Measurements from ENCODE around the gene SERPINB7. TPM values are rescaled to one million over a fixed set of nuclear protein-coding genes. Genes with fewer than 3 reads are reported as not detected.

The SERPINB7 gene
- total RNA-seq, 4 donors from 2014 or later: not detected

DNA sequence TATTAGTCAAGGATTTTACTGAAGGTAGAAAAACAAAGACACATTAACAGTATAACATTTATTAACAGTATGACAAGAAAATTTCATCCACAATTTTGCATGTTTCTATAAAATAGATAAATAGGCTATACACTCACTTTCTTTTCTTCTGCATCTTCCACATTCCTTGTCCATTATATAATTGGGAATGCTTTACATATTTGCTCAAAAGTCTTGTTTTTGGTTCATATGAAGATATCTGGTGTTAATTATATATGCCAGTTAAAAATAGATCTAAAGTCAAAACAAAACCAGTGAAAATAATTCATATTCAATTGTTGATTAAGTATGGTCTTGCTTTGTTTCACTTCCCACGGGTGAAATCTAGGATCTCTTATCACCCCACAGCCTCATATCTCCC, 53.4 kb downstream of the SERPINB7 start:
- TF ChIP-seq POLR2A (IDR thresholded peaks at IDR 0.05) (no peak), POLR2AphosphoS5 (IDR thresholded peaks at IDR 0.05) (no peak)
- no peak overlapping the region for H3K4me3 ChIP-seq
- H3K27me3 ChIP-seq: peaks cover 3% of the 10 kb centered on the region
- ATAC-seq: no peak
- no peaks in the 10 kb centered on the region for H3K4me1 ChIP-seq
- H3K36me3 ChIP-seq: no peaks in the 10 kb centered on the region
- WGBS, 2 donors (ENCODE audit: low coverage in 1 of 2): 50 to 56% methylated on average over 1 of the region's 1 CpG
- H3K9me3 ChIP-seq: no peaks in the 10 kb centered on the region
- no peak overlapping the region for H3K27ac ChIP-seq

DNA sequence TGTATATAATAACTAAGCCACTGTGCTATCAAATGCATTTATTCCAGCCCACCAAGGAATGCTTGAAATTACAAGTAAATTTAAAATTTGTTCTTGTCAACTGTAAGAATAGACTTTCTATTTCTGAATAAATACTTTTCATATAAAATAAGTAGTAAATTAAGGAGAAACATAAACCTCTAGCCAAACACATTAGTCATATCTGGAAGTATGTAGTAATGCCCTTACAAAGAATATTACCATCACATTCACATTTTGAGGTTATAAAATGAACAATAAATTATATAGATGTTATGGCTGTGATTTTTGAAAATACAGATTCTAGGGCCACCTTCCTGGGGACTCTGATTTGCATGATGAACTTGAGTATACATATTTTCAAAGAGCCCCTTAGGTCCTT, 54.7 kb downstream of the SERPINB7 start:
- TF ChIP-seq POLR2A (IDR thresholded peaks at IDR 0.05) (no peak), POLR2AphosphoS5 (IDR thresholded peaks at IDR 0.05) (no peak), EP300 (IDR thresholded peaks at IDR 0.05) (no peak)
- TF ChIP-seq, protein P1, sequence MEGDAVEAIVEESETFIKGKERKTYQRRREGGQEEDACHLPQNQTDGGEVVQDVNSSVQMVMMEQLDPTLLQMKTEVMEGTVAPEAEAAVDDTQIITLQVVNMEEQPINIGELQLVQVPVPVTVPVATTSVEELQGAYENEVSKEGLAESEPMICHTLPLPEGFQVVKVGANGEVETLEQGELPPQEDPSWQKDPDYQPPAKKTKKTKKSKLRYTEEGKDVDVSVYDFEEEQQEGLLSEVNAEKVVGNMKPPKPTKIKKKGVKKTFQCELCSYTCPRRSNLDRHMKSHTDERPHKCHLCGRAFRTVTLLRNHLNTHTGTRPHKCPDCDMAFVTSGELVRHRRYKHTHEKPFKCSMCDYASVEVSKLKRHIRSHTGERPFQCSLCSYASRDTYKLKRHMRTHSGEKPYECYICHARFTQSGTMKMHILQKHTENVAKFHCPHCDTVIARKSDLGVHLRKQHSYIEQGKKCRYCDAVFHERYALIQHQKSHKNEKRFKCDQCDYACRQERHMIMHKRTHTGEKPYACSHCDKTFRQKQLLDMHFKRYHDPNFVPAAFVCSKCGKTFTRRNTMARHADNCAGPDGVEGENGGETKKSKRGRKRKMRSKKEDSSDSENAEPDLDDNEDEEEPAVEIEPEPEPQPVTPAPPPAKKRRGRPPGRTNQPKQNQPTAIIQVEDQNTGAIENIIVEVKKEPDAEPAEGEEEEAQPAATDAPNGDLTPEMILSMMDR (IDR thresholded peaks at IDR 0.05): no peak
- Histone ChIP-seq H3K4me1 (no peaks in the 10 kb centered on the region), H3K9me3 (no peaks in the 10 kb centered on the region), H3K27me3 (peaks cover 3% of the 10 kb centered on the region), H3K4me3 (no peak overlapping the region), H3K36me3 (no peaks in the 10 kb centered on the region), H3K27ac (no peak overlapping the region)
- no peak for ATAC-seq

DNA sequence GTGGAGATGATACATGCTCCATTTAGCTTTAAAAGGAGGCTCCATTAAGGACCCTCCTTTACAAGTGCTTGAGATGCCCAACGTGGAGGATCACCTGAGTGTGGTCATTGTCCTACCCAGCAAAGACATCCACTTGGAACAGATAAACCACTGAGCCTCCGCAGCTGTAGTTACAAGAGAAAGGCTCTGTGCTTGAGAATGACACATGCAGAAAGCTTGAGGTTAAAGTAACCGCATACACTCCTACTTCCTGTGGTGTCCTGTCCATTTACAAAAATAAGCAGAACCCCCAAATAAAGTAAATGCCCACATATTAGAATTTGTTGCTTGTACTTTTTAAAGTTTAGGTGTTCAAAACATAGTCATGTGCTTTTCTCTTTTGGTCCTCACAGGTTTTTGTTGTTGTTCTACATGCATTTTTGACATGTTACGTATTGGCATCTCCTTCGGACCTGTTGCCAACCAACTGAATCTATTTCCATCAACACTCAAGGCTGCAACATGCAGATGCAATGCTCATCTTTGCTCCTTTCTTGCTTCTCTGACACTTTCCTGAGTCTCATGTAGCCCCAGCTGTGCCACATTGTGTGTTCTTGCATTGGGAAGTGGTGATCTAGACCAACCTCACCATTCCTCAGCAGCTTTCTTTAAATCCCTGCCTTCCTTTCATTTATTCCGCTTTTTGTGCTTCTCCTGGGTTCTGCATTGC, 56.0 kb downstream of the SERPINB7 start:
- H3K27ac ChIP-seq: no peak overlapping the region
- 55 to 75% methylated on average over 4 to 6 of the region's 6 CpGs for WGBS, 2 donors (ENCODE audit: low coverage in 1 of 2)
- no peak for ATAC-seq
- H3K4me3 ChIP-seq: no peak overlapping the region
- TF ChIP-seq EP300 (IDR thresholded peaks at IDR 0.05): no peak
- TF ChIP-seq POLR2AphosphoS5 (IDR thresholded peaks at IDR 0.05): no peak
- no peak for TF ChIP-seq POLR2A (IDR thresholded peaks at IDR 0.05)
- TF ChIP-seq, protein P1 (IDR thresholded peaks at IDR 0.05): no peak
- no peaks in the 10 kb centered on the region for H3K9me3 ChIP-seq
- H3K4me1 ChIP-seq: no peaks in the 10 kb centered on the region
- peaks cover 3% of the 10 kb centered on the region for H3K27me3 ChIP-seq
- no peaks in the 10 kb centered on the region for H3K36me3 ChIP-seq

DNA sequence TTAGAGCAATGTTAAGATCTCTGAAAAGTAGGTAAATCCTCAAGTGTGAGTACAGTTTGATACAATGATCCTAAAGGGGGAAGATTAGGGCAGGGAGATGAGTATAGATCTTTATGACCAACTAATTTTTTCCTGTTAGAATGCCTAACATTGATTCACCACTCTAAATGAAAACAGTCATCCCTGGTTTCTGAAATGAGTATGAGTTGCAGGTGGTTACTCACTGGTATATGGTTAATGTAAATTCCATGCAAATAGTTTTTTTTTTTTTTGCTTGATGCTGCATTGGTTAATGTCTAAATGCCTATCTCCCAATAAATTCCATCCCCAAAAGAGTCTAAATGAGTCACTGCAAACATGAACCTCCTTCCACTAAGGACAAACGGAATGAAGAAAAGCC, 57.3 kb downstream of the SERPINB7 start:
- Histone ChIP-seq H3K27me3 (peaks cover 3% of the 10 kb centered on the region), H3K27ac (no peak overlapping the region), H3K9me3 (no peaks in the 10 kb centered on the region), H3K4me3 (no peak overlapping the region), H3K36me3 (no peaks in the 10 kb centered on the region), H3K4me1 (no peaks in the 10 kb centered on the region)
- ATAC-seq: no peak
- 71 to 100% methylated on average over 1 of the region's 1 CpG for WGBS, 2 donors (ENCODE audit: low coverage in 1 of 2)
- TF ChIP-seq, protein P1 (IDR thresholded peaks at IDR 0.05): no peak
- TF ChIP-seq POLR2A (IDR thresholded peaks at IDR 0.05) (no peak), POLR2AphosphoS5 (IDR thresholded peaks at IDR 0.05) (no peak), EP300 (IDR thresholded peaks at IDR 0.05) (no peak)

DNA sequence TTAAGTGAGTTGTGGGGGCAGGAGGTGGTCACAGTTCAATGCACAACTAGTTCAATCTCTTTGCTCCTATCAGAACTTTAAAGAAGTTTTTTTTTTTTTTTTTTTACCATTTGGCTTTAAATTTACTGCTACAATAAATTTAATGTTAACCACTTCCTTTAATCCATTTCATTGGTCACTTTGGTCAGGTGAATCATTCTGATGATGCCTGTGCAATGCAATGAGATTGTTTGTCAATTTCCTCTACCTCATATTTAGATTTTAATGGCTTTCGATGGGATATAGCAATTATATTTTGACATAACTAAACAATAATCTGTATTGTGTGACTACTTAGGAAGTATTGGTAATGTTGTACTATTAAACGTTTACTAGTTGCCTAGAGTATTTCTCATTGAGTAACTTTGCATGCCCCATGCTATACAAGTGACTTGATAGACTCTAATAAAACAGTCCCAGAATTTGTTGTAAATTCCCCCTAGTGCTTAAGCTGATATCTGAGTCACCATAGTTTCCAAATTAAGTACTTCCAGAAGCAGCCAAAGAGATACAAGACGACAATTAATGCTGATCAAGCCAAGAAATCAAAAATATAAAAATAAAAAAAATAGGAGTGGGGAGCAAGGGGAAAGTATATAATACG, 59.4 kb downstream of the SERPINB7 start:
- Histone ChIP-seq H3K4me3 (no peak overlapping the region), H3K9me3 (no peaks in the 10 kb centered on the region), H3K4me1 (no peaks in the 10 kb centered on the region), H3K27ac (no peak overlapping the region), H3K27me3 (peaks cover 3% of the 10 kb centered on the region), H3K36me3 (no peaks in the 10 kb centered on the region)
- TF ChIP-seq EP300 (IDR thresholded peaks at IDR 0.05) (no peak), POLR2A (IDR thresholded peaks at IDR 0.05) (no peak), POLR2AphosphoS5 (IDR thresholded peaks at IDR 0.05) (no peak)
- TF ChIP-seq, protein P1 (IDR thresholded peaks at IDR 0.05): no peak
- ATAC-seq: no peak
- WGBS, 2 donors (ENCODE audit: low coverage in 1 of 2): 73 to 80% methylated on average over 4 of the region's 4 CpGs

All from gastroesophageal sphincter (tissue), 4 donors.